ENCODE results near the gene DGKI.
"Not testable (repeated sequence)": the region's sequence is repeated elsewhere in the genome, so short reads cannot be mapped to it uniquely, and the experiment has no call there.

The DGKI gene

GRCh38 chr7:137449016-137449415 lies 397.8 kb downstream of the DGKI start:
- no peak for DNase-seq

- DNase-seq = not testable (repeated sequence)
Observed at GRCh38 chr7:137448572-137448971, 398.2 kb downstream of the DGKI start.

DNA sequence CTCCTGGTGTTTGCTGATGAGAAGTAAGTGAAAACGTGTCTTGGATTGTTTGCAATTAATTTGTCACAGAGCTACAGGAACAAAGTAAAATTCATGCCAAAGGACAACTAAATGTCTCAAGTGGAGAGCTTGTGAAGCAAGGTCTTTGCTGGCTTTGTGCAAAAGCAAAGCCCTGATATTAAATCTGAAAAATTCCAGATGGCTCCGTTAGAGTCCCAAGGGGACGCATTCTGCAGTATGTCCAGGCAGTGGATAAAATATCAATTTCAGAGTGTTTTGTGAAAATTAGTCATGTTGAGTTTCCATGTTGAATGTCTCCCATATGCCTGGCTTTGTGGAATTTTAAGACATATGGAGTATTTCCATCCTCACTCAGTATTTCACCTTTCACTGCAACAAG lies 400.7 kb downstream of the DGKI start:
- DNase-seq = no peak

GRCh38 chr7:137445268-137445667 lies 401.5 kb downstream of the DGKI start:
- DNase-seq = no peak

GRCh38 chr7:137443616-137444015 lies 403.2 kb downstream of the DGKI start:
- no peak for DNase-seq

DNA sequence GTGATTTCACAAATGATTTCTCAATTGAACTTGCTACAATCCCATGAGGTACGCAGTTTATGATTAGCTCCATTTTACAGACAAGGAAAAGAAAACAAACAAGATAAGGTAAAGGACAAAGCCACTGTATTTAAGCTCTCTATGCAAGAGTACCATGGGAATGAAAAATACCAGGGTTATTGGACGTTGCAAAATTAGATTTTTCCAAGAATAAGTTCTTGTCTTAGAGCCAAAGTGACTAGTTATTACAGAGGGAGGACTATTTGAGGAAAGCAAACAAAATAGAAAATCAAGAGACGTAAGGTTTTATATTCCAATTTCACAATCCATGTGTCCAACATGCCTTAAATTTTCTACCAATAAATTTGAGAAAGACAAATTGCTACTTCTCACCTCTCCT lies 405.3 kb downstream of the DGKI start:
- DNase-seq = no peak

DNA sequence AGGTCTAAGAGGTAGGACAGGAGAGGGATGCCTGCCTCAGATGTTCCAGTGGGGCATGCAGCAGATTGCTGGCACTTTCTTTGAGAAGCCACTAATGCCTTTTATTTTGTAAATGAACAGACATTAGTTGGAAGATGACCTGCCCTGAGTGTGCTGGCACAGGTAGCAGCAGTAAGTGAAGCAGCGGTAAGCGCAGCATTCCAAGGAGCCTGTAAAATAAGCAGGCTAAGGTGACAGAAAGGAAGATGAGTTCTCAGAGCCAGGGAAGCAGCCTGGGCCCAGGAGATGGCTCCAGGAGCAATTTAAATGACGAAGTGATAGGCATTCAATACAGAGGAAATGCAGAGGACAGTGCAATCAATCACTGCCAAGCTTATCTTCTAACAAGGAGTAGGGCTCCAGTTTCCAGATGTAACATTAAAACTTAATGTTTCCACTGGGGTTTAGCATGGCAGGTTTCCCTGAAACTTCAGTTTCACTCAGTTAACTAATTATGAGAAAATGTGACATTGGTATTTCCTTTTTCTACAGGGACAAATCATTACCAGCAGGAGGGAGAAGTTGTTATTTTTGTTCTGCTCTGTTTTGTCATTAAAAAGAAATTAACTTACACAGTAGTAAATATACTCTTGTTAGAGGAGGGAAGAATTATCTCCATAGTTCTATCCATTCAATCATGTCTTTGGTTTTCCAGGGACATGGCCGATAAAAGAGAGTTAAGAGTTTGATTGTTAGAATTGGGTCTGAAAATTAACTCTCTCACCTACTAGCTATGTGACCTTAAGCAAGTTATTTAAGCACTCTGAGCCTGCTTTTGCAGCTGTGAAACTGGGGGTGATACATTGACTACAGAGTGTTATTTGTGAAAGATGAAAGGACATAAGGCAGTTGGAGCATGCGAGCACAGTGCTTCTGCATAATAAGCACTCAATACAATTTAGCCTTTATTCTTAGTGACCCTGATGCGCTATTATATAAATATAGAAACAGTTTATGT lies 406.6 kb downstream of the DGKI start:
- DNase-seq = no peak

DNA sequence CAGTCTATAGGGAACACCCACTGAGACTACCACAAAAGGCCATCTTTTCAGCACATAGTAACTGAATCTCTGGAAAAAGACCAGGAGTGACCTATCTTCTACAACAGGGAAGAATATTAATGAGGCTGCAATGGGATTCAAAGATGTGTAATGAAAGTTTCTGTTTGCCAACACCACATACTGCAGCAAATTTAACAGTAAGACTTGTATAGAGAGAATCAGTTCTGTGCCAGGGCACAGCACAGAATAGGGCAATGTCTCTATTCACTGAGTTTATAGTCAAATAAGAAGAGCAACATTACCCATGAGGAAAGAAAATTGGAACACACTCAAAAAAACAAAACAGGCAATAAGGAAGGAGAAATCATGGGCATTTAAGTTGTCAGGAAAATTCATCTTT lies 411.8 kb downstream of the DGKI start:
- no peak for DNase-seq

DNA sequence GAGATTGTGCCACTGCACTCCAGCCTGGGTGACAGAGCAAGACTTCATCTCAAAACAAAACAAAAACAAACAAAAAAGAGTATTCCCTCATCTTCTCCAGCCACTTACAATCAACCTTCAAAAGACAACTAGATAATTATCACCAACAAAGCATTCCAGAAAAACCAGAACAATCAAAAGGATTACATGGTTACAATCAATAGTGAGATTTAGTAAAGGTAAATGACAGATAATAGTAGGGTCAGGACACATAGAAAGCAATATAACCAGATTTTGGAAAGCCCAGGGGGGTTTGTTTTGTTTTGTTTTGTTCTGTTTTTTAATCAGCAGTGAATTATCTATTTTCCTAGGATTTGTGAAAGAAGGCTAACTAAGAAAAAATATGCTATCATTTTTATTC lies 412.2 kb downstream of the DGKI start:
- DNase-seq = no peak

DNA sequence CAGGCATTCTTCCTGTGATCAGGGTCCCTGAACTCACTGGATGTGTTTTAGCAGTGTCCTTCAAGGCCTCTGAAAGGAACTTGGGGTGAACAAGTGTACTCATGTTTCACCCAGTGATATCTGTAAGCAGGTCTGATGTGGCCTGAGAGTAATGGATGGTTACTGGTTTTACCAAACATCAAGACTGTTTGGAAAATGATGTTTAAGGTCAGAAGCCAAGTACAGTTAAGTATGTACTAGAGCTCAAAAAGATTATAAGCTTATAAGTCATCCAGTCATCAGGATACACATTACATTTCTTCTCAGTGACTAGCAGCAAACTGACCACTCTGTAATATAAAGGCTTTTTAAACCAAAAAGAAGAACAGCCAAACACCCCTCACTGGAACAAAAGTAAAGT lies 423.5 kb downstream of the DGKI start:
- DNase-seq = no peak

- no peak for DNase-seq
Observed at GRCh38 chr7:137421366-137421765, 425.4 kb downstream of the DGKI start.

DNA sequence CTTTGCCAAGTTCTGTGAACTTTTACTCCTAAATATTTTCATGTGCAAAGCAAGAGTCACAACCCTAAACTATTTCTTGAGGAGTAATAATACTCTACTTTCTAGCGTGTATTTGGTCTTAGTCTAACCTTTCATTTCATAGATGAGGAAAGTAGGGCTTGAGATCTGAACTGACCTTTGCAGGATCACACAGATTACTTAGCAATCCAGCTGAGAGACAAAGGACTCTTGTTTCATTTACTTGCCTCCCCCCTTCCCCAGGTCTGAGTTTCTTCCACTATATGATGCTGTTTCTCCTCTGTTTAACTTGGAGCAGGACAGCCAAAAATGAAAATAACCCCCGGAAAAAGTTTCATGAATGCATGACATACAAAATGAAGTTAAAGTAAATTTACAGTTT lies 427.9 kb downstream of the DGKI start:
- no peak for DNase-seq

DNA sequence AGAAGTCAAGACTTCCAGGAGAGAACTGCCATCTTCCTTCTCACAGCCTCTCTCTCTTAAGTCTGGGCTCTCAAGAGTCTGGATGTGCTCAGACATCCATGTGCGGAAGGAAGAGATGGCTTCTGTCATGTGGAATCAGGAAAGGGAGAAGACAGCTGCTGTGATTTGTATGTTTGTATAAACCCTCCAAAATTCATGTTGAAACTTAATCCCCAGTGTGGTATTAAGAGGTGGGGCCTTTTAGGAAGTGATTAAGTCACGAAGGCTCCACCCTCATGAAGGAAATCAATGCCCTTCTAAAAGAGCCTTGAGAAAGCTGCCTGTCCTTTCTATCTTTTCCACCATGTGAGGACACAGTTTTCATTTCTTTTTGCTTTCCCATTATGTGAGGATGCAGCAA lies 429.3 kb downstream of the DGKI start:
- no peak for DNase-seq

DNA sequence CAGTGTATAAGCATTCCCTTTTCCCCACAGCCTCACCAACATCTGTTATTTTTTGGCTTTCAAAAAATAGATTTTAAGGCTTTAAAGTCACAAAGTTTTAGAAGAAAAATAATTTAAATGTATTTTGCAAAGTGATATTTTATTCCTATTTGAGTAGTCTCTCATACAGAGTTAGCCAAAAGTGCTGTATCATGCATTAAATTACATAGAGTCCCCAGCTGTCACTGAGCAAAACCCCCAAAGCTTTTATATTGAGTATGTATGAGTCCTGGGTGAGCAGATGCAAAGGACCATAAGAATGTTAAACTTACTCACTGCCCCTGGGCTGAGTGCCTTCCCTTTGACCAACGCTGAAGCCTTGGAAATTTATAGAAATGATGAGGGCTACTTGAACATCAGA lies 432.9 kb downstream of the DGKI start:
- no peak for DNase-seq

DNA sequence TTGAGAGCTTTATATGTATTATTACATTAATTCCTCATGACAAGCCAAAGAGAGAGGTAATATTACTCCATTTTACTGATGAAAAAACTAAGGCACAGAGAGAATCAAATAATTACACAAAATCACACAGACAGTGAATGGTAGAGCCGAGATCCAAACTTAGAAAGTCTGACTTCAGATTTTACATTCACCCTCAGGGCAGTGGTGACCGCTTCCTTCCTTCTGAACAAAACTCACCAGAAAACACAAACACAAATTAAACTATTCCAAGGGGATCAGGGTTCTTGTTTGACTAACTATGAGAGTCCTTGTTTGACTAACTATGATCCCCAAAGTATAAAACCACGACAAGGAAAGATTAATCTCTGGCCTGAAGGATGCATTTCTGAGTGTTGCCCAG lies 435.3 kb downstream of the DGKI start:
- DNase-seq = no peak

DNA sequence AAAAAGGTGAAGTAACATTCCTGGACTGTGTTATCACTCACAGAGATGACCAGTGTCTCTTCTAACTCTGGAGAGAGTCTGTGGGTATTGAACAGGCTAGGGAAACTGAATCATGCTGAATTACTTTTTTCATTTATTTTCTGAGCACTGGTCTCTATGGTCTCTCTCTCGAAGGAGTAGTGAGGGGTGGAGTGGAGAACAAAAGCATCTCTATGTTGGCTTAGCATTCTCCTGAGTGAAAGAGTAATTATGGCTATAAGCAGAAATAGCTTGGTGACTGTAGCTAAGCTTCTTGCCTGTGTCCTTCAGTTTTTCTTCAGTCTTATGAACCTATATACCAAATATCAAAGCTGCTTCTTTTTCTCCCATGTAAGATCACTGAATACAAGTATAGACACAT lies 438.6 kb downstream of the DGKI start:
- no peak for DNase-seq

DNA sequence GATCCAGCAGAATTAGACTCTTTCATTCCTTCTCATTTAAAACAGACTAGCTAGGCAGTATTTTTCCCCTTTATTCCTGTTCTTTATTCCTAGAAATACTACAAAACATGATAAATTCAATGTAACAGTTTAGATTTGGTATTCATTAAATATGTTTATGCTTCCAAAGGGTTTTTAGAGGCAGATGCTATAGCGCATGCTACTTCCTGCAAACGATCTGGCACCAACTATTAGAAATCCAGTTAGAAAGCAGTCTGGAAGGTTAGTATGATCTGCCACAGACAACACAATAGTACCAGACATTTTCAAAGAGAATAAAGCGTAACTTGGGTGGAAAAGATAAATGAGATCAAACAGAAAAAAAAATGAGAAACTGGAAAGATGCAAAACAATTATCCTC lies 439.7 kb downstream of the DGKI start:
- DNase-seq = no peak

GRCh38 chr7:137404660-137405317 lies 442.0 kb downstream of the DGKI start:
- DNase-seq = no peak

- no peak for DNase-seq
Observed at GRCh38 chr7:137403353-137403695, 443.4 kb downstream of the DGKI start.

- no peak for DNase-seq
Observed at GRCh38 chr7:137402536-137403352, 444.0 kb downstream of the DGKI start.

GRCh38 chr7:137399827-137400823 lies 446.6 kb downstream of the DGKI start:
- no peak for DNase-seq

- DNase-seq = no peak
Observed at GRCh38 chr7:137396051-137396450, 450.7 kb downstream of the DGKI start.
